GM21381 (cell line): ENCODE measurements around the gene TMEM201.

Source experiments
- ATAC-seq: cut with Tn5 transposase; IDR thresholded peaks from one replicate; pipeline ENCODE4 v1.9.1; 2021; ENCODE audit warnings: mild to moderate bottlenecking, moderate library complexity; ENCODE audit not compliant: unreplicated experiment

The TMEM201 gene

GRCh38 chr1:9598316-9598700 lies 9.6 kb downstream of the TMEM201 start:
- no peak for ATAC-seq

- no peak for ATAC-seq
These were observed 11.0 kb downstream of the TMEM201 start for GRCh38 chr1:9599741-9600140.

GRCh38 chr1:9600861-9601834 lies 12.4 kb downstream of the TMEM201 start:
- ATAC-seq = no peak

DNA sequence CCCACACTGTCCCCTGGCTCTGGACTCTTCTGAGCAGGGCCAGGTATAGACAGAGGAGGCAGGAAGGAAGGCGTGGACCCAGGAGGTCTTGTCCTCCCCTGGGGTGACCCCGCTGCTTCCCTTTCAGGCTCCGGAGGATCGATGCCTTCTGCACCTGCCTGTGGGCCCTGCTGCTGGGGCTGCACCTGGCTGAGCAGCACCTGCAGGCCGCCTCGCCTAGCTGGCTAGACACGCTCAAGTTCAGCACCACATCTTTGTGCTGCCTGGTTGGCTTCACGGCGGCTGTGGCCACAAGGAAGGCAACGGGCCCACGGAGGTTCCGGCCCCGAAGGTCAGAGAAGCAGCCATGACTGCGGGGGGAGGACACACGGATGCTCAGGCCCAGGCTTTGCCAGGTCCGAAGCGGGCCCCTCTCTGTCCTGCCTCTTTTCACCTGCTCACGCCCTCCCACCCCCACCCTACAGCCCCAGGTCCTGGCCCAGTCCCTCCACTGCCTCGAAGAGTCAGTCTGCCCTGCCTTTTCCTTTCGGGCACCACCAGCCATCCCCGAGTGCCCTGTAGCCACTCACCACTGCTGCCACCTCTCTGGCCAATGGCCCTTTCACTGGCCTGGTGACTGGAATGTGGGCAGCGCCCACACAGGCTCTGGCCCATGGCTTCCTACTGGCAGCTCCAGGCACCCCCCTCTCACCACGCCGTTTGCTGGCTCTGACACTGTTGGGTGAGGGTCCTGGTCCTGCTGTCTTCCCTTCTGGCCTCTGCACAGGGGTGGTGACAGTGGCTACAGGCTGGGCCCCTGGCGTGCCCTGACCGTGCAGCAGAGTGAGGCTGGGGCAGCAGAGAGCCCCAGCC lies 13.5 kb downstream of the TMEM201 start:
- no peak for ATAC-seq

GRCh38 chr1:9602794-9603167 lies 14.1 kb downstream of the TMEM201 start:
- ATAC-seq = no peak

GRCh38 chr1:9603307-9603706 lies 14.6 kb downstream of the TMEM201 start:
- ATAC-seq = no peak

DNA sequence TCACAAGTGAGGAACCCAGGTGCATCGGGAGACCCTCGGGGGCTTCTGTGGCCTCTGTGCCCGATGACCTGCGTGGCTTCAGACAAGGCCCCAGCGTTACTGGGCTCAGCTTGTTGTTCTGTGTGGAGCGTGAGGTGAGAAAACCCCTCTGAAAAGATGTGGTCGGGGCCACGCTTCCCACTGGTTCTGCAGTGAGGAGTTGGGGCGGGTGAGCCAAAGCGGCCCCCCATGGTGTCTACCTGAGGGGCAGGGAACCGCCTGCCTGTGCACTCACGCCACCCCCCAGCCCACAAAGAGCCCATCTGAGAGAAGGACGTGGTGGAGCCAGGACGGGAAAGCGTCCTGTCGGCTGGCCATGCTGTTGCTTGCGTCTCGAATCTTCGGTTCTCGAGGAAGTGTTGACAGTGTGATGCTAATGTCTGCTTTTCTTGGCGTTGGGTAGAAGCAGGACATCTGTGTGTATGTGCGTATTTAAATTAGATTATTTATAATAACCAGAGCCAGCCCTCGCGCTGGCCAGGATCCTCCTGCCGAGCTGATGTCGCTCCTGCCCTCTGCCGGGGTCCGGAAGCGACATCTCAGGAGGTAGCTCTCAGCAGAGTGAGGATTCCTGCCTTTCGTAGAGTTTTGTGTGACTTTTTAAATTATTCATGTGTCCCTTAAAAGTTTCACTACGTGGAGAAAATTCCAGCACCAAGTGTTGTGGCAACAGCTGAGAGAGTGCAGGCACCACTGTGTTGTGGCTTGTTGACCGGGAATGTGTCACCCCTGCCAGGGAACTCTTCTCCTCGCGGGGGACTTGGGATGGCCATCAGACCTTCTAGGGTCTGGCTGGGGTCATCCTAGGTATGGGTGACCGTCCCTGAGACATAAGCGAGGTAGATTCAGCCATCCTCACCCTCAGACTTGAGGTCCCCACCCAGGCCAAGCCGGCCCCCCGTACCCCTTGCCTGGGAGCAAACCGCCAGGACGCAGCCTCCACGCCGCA lies 15.3 kb downstream of the TMEM201 start:
- no peak for ATAC-seq

DNA sequence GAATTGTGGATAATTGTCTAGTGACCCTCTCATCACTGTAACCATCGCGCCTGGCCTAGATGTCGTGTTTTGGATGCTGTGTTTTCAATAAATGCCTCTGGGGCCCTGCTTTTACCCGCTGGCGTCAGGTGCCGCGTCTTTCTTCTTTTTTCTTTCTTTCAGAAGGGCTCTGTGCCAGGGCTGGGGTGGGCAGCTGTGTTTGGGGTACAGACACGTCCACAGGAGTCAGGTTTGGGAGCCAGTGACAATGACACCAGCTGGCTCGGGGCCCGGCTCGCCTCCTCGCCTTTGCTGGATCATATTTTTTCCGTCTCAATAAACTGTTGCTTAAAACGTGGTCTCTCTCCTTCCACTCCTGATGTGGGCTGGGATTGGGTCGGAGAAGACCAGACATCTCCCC lies 16.1 kb downstream of the TMEM201 start:
- no peak for ATAC-seq

DNA sequence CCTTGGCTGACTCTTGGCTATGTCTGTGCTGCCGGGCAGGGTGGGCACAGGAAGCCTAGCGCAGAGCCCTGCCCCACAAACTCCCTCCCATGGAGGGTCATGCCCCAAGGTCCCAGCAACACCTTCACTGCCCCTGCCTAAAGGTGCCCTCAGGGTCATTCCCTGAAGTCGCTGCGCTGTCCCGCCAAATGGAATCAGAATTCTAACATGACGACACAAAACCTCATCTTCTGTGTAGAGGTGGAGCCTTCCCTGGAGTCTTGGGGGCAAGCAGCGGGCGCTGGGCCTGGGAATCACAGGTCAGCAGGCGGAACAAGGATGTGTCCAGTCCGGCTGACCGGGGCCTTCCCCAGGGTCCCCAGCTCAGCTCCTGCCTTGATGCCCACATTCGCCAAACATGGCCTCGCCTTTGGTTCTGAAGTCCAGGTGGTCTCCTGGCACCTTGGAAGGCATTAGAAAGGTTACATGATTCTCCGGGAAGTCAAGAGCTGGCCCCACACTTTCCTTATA lies 17.3 kb downstream of the TMEM201 start:
- no peak for ATAC-seq

DNA sequence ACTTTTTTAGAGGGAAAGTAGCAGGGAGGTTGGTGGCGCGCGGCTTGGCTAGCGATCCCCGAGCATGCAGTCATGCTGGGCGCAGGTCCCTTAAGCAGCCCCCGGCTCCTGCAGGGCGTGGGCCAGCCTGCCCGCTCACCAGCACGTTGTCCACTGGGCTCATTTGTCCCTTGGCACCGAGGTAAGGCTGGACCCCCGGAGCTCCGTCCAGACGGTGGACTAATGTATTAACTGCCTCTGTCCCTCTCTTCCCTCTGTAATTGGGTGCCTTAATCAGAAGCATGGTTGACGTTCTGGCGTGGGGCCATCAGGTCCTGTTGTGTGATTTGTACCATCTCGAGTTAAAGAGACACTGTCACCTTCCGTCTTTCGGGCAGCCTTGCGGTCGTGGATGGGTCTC lies 17.7 kb downstream of the TMEM201 start:
- no peak for ATAC-seq

GRCh38 chr1:9606948-9607347 lies 18.2 kb downstream of the TMEM201 start:
- ATAC-seq = no peak

DNA sequence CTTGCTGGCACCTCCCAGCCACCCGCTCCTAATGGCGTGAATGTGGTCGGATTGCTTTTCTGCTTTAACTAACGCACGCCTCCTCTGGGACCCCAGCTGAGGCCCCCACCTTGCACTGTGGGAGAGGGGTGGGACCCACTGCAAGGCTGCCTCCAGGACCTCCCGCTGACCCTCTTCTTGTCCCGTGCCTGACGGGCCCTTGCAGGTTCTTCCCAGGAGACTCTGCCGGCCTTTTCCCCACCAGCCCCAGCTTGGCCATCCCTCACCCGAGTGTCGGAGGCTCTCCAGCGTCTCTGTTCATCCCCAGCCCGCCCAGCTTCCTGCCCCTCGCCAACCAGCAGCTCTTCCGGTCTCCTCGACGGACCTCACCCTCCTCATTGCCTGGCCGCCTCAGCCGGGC lies 18.6 kb downstream of the TMEM201 start:
- ATAC-seq = no peak

DNA sequence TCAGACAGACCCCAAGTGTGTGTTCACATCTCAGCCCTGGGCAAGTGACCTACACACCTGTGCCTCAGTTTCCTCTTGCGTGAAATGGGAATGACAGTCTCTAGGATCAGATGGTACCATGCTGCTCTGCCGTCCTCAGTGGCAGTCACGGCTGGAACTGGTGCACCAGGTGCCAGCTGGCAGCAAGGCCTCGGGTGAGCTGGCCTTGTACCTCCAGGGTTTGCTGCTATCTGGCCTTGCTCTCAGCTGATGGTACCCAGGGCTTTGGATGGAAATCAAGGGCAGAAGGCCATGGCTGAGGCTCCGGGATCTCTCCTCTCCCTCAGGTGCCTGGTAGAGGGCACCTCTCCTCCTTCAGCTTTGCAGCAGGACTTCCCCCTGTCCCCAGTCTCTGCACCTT lies 21.3 kb downstream of the TMEM201 start:
- no peak for ATAC-seq

GRCh38 chr1:9610548-9610947 lies 21.8 kb downstream of the TMEM201 start:
- no peak for ATAC-seq

GRCh38 chr1:9611716-9612115 lies 23.0 kb downstream of the TMEM201 start:
- ATAC-seq = no peak

- ATAC-seq = no peak
These were observed 23.6 kb downstream of the TMEM201 start for GRCh38 chr1:9612162-9612845.

DNA sequence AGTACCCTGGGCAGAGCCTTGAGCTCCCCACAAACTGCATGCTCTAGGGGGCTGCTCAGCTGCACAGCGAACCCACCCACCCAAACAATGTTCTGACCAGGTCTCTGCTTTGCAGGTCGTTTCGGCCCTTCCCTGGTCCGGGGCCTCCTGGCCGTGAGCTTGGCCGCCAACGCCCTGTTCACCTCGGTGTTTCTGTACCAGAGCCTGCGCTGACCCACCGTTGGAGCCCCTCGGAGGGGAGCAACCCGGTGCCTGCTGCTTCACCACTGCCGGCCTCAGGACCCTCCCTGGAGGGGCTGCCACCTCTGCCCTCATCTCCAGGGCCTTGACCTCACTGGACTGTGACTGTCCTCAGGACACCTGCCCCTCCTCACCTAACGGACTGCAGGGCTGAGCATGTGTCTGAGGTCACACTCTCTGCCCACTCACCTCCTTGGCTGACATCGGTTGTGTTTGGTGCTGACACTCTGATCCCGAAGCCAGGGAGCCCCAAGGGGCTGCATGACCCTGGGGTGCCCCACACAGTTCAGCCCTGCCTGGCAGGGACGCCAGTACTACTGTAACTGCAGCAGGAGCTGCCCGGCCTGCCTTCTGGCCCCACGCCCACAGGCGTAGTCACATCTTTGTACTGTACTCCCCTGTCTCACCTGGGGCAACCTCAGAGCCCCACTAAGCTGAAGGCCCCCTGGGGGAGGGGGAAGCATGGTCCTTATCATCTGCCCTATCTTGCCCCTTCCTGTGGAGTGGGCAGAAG lies 24.3 kb downstream of the TMEM201 start:
- no peak for ATAC-seq

DNA sequence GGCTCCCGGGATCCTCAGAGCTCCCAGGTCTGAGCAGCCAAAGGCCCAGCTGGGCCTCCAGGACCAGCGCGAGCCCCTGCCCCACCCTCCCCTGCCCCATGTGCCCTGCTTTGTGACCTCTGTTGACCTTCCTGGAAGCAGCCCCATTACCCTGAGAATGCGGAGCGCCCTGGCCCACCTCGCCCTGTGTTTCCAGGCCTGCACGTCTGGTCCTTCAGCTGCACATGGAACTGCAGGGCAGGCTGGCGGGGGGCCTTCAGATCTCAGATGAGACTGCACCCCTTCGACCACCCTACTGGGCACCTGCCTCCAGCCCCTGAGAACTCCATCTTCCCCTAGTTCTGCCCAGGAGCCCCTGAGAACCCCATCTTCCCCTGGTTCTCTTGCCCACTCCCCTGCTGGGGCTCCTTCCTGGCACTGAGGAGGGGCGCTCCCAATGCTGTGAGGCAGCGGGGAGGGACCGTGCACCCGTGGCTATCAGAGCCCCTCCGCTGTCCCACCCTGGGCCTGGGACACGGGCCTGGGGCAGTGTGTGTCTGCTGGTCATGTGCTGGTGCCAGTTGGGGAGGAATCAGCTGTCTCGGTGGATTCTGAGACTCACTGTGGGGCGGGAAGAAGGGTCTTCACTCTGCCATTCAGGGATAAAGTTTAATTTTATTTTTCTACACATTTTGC lies 25.1 kb downstream of the TMEM201 start:
- no peak for ATAC-seq
